NCI-H2107 (cell line): ENCODE data around the gene DACH1.

ENCODE experiments used
- DNase-seq: peaks from one replicate; lab custom pipeline; 2025; lab: John Stamatoyannopoulos, UW

DACH1 gene

DNA sequence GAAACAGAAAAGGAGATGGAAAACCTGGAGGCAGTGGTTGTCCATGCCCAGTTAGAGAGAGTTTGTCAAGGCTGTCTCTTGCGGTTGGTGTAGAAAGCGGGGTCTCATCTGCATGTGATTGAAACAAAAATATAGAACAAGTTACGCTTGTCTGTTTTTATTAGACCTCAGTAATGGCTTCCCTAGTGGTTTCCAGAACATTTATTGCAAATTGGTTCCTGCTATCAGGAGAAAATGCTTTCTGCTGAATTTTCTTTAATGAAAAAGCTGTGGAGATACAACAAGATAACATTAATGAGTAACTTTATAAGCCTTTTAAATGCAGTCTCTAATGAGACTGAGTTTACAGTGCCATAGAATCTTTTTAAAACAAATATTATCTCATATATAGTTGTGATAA is 378.0 kb downstream of the DACH1 start:
- DNase-seq, result no peak

DNA sequence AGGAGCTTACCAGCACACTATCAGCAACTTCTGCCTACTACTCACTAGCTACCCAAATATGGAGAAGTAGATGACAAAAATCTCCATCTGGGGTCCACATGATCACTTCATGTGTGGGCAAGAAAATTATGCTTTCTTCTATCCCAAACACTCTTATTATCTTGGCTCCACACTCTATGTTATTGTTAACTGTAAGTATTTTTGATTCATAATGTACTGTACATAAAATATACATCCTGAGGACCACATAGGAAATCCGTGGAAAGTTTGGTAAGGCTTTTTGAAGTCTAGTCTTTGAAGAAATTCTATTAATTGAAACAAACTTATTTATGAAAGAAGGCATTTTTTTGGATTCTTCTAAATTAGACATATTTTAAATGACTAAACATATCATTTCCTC is 378.8 kb downstream of the DACH1 start:
- DNase-seq, result no peak

DNA sequence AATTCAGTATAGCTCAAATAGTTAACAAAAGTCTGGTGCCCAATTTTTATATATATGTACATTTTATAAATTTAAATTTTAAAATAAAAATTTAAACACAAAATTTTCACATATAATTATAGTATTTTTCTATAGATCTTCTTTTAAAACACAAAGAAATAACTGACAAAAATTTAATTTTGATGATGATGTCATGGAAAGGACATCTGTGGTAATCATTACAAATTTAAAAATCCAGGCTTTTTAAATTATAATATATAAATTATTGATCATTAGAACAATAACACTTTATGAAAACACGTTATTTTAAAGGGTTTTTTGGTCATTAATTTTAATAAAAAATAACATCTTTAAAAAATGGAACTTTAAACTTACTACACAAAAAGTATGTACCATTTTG is 381.1 kb downstream of the DACH1 start:
- DNase-seq, result no peak

DNA sequence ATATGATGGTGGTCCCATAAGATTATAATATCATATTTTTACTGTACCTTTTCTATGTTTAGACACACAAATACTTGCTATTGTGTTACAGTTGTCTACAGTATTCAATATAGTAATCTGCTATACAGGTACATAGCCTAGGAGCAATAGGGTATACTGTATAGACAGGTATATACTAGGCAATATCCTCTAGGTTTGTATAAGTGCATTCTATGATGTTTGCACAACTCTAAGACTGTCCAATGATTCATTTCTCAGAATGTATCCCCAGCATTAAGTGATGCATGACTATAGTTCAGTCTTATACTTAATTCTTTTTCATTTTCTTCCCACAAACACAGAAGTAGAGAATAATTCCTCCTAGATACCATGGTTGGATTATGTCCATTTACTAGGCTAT is 383.3 kb downstream of the DACH1 start:
- DNase-seq, result no peak

DNA sequence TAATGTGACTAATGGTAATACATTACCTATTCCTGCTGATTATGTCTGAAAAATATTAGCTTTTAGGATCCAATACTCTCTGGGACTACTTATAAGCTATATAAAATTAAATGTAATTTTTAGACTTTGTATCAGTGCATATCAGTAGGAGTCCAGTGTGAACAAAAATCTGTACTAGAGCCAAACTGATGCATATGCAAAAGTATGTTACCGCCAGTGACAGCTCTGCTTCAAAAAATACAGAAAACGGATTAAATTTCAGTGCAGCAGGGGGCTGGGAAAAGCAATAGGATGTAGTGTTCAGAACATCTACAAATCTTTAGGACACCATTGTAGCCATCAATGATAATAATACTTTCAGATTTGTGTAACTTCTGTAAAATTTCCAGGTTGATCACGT is 385.5 kb downstream of the DACH1 start:
- DNase-seq, result no peak

DNA sequence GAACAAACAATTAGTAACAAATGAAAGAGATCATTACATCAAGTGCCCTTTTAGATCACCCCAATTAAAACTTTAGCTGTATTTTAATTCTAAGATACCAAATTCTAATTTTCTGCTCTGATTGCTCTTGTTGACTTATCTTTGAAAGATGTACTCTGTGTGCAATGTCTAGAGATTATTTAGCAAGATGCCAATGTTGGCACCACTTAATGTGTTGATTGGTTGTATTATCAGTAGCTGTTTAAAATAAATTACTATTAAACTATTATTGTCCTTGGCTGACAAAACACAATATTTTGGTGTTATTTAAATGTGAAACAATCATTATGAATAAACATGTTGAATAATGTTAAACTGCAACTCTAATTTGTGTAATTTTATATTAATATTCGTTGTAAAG is 386.0 kb downstream of the DACH1 start:
- DNase-seq, result no peak

DNA sequence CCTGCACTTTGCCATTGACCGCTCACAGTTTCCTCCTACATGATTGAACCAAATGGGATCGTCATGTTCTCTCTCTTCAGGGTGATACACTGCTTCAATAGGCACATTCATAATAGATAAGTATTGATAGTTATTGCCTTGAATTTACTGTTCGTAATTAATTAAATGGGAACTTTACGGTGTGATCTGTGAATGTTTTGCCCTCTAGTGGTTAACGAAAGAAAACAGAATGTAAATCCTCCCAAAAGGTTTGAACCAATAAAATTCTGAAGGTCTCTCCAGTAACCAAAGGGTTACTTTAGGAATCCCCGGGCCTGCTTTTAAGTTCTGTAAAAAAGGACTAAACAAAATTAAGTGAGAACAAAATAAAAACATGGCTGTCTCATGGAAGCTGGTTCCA is 389.3 kb downstream of the DACH1 start:
- DNase-seq, result no peak

DNA sequence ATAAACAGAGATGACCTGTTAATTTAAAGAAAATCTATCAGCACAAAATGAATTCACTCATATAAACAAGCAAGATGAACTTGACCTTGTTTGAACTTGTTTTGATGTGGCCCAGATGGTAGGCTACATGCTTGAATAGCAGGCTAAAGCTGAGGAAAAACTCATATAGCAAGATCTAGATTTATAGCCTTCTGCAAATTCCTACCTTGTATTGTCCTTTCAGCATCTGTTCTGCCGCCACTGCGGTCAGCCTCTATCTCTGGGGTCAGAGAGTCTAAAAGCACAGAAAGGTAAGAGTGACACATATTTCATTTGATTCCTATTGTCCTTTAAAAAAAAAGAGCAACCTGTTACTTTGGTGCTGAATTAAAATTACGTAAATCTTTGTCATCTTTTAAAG is 392.1 kb downstream of the DACH1 start:
- DNase-seq, result no peak

DNA sequence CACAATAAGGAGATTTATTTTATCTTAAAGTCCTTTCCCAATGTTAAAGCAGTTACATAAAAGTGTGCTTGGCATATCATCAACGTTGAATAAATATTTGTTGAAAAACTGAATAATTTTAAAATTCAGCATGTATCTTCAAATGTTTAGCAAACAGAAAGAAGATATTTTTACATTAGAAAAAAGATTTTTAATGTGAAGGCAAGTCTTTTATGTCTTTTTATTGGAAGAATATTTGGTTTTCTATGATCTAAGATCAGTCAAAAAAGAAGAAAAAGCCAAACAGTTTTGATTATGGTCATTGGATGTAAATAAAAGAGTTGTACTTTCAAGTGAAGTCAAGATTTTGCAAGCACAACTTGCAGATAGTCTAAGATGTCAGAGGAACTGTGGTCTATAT is 397.4 kb downstream of the DACH1 start:
- no peak for DNase-seq

DNA sequence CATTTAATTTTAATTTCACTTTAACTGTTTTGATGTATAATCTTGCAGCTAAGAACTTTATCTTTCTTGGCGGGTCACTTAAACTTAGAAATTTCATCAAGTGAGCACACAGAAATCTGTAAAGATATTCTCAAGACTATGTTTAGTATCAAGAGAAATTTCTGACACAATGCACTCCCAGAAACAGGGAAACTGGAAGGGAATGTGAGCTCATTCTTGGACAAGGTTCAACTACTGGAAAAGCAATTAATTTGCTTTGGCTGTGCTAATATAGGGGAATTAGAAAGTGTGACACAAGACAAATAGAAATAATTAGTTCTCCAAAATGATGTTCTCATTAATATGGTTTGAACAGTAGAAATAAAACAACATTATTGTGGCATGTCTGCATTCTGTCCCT is 402.3 kb downstream of the DACH1 start:
- DNase-seq, result no peak

DNA sequence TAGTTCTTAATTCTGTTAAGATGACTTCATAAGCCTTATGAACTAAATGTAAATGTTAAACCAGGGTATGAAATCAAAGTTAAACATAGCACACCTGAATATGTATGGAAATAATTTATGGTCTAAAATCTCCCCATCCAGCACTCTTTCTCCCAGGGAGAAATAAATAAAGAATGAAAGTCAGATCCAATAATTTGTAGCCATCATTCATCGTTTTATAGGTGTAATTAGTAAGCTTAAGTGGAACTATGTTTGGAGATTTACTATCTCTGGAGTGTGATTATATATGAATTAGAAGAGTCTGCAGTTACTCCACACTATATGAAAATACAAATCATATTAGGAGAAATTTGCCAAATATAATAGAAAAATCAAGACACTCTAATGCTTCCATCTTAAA is 405.1 kb downstream of the DACH1 start:
- DNase-seq, result no peak

DNA sequence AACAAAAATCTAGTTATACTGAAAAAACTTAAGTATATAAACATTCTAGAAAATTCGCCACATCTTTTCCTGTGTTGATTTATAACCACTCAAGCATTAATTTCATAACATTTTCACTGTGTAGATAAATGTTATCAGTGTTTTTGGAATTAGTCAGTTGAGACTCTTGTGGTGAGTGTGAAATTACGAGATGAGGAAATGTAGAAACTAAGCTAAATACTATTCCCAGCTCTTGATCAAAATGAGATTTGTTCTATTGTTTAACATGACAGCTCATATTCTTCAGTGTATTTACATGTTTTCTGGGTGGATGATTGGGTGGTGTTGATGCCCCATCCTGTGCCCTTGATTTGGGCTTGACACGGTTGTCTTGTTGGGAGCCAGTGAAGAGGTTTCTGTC is 406.8 kb downstream of the DACH1 start:
- DNase-seq, result no peak

DNA sequence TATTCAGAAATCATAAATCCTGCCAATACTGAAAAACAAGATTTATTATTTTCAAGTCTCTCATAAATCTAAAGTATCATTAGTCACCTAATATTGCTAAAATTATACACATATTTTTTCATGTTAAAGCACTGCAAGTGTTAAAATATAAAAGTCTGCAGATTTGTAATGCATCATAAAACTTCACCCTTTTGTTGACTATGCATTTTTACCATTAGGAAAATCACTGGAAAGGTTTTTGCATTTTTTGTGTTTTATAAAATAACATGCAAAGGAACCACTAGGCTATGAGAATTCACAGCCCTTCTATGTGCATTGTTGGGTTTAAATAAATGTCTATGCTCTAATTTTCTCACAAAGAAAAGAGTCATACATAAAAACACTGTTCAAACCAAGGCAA is 407.3 kb downstream of the DACH1 start:
- DNase-seq, result no peak

DNA sequence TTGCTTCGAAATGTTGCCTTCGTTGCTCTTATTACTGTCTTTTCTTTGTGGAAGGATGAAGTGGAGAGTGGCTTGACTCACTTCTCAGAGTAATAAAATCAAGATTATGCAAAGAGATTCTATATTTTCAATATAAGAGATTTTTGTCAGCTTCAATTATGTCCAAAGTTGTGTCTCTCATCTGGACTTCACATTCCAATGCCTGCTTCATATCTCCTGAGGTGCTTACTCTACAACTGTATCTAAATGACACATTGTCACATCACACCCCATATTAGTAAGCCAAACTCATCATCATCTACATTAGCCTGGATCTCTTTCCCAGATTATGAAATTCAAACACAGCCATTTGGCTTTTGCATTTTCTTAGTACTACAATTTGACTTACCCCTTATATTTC is 409.4 kb downstream of the DACH1 start:
- DNase-seq, result no peak

DNA sequence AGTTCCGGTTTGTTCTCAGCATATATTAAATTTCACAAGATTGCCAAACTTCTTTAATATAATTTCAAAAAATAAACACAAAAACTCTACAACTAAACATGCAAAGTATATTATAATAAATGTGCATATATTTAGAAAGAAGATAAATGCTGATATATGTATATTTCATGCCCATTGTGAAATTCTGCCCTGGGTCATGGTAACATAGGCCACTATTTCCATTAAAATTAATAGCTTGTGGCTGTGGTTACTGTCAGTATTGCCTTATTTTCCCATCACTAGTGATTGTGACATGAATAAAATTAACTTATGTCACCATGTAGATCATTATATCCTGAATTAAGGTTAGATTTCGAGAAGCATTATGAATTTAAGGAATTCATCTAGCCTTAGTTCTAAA is 410.9 kb downstream of the DACH1 start:
- DNase-seq, result no peak

DNA sequence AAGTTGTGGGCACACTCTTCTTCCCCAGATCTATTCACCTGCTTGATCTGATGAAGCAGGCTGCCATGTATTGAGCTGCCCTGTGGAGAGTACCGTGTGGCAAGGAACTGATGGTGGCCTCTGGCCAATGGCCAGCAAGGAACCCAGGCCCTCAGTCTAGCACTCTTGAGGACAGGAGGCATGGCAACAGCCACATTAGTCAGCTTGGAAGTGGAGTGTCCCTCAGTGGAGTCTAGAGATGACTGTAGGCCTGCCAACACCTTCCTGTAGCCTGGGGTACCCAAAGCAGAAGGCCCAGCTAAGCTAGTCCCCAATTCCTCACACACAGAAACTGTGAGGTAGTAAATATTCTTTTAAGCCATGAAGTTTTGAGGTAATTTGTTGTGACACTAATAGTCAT is 412.5 kb downstream of the DACH1 start:
- DNase-seq, result no peak

DNA sequence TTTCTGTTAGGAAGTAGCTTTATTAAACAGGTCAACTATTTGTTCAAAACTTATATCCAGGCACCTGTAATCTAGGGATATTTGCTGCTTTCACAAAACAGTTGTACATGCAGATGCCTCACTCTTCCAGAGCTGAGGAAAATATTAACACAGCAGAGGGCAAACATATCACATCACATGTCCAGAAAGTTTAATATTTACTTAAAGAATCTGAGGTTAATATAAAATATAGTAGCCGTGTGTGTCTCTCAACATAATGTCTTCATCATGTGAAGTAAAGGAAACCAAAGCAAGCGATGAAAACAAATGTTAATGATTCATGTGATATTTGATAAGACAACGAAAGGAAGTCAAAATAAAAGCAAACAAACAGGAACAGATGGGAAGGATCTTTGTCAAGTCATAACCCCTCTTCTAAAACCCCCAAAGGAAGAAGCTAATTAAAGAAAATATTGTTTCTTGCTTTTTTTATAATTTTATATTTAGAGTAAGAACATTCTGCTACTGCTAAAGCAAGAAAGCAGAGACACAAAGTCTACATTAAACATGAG is 418.8 kb downstream of the DACH1 start:
- no peak for DNase-seq

DNA sequence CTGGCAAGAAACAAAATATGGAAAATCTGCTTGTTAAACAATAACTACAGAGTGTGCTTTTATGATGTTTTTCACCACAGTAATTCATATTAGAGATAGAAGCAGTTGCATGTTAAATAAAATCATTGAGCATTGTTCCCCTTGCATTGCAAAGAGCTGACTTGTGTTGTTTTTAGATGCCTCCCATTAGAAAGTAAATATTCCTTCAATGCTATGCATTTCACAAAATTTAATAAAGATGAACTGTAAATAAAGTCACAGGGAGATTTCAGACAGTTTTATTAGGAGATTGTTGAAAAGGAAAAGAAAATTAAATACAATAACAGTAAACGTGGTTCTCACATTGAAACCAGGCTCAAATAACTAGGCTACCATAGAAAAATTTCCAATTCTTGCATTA is 429.3 kb downstream of the DACH1 start:
- no peak for DNase-seq

DNA sequence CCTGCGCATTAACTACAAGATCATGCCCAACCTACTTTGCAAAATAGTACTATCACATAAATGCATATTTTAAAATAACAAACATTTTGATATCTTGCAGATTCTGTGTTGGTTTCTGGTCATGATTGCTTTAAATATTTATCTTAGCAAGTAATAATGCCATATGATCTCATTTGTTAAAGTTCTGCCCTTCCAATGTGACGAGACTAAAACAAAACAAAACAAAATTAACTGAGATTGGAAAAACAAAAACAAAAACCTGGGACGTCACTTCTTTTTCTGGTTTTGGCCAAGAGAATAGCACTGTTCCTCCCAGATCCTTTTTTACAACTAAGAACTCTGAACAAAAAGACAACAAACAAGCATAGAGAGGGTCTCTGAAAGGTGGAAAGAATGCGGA is 436.3 kb downstream of the DACH1 start:
- DNase-seq, result no peak

DNA sequence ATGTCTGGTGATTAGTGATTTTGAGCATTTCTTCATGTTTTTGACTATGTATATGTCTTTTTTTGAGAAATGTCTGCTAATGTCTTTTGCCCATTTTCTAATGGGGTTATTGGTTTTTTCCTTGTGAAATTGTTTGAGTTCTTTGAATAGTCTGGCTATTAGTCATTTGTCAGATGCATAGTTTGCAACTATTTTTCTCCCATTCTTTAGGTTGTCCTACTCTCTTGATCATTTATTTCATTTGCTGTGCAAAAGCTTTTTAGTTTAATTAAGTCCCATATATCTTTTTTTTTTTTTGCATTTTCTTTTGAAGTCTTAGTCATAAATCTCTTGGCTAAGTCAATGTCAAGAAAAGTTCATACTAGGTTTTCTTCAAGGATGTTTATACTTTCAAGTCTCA is 449.8 kb downstream of the DACH1 start:
- DNase-seq, result no peak

DNA sequence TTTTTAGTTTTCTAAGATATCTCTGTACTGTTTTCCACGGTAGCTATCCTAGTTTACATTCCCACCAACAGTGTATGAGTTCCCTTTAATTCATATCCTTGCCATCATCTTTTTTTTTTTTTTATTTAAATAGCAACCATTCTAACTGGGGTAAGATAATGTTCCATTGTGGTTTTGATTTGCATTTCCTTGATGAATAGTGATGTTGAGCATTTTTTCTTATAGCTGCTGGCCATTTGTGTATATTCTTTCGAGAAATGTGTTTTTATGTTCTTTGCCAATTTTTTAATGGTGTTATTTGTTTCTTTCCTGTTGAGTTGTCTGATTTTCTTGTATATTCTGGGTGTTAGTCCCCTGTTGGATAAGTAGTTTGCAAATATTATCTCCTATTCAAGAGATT is 454.8 kb downstream of the DACH1 start:
- no peak for DNase-seq

DNA sequence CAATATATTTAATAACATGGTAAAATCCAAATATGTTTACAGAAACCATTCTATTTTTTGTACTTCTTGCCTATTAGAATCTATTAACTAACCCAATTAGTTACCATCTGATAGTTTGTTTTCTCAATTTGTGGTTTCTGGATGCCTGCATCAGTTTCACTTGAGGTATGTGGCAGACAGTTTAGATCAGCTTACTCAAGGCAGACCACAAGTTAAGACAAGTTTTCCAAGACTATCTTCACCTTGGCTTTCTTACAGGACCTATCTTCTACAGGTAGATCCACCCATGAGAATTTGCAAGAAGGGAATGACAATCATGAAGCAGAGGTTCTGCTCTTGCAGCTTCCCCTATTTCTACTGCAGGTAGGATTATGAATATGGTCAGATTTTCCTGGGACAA is 458.6 kb downstream of the DACH1 start:
- no peak for DNase-seq

DNA sequence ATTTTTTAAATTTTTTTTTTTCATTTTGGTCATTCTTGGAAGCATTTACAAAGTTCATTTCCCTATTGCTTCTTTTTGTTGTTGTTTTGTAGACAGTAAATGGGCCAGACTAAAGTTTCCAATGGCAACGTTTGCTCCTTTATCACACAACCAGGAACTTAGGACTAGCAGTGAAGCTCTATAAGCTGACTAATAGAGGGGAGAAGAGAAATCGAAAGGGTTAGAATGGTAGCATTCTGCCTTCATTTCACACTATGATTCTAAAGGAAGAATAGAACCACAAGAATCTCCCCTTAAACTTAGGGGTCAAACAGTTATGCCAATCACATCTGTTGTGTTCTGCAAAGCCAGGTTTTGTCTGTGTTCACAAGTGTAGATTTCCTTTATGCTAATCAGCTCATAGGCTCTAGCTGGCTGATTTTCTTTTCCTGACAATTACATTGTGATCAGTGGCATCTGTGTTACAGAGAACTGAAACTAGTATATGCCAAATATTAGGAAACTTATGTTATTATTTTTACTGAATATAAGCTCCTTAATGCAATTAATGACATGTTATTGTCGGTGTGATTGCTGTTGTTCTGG is 467.3 kb downstream of the DACH1 start:
- DNase-seq, result no peak

DNA sequence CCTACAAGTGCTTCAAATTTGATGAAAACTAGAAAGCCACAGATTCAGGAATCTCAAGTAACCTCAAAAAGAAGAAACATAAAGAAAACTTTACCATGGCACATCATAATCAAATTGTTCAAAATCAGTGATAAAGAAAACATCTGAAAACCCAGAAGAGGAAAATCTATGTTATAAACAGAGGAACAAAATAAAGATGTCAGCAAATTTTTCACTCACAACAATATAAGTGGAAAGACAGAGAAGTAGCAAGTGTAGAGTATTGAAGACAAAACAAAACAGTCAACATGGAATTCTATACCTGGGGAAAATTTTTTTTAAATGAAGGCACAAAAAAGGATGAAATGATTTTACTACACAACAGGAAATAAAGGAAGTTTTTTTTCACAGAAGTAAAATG is 470.9 kb downstream of the DACH1 start:
- DNase-seq, result no peak

DNA sequence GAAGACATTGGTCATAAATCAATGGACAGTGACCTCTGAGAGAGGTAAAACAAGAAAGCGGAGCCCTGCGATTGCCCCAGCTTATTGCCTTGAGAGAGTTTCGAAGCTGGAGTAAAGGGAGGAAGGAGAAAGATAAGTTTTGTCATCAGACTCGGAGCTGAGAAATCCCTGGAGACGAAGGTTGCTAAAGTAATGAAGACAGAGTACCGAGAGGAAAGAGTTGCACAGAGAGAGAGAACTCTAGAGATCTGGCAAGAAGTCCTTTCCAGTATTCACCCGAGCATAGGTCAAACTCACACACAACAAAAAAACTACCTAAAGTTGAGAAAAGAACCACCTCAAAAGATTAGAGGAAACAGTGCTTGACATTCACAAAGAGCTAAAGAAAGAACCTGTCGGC is 472.0 kb downstream of the DACH1 start:
- no peak for DNase-seq
